Activated gamma-delta T cell treated with anti-CD3 and anti-CD28 coated beads, Interleukin-2, amount 50 U/mL, for 16 hours (primary cell): ENCODE data around the gene HHATL.

Source experiments
- DNase-seq: peaks from one replicate; pipeline ENCODE4 v3.0.0-alpha.2; 2020; ENCODE audit warnings: low read depth

Gene HHATL

DNA sequence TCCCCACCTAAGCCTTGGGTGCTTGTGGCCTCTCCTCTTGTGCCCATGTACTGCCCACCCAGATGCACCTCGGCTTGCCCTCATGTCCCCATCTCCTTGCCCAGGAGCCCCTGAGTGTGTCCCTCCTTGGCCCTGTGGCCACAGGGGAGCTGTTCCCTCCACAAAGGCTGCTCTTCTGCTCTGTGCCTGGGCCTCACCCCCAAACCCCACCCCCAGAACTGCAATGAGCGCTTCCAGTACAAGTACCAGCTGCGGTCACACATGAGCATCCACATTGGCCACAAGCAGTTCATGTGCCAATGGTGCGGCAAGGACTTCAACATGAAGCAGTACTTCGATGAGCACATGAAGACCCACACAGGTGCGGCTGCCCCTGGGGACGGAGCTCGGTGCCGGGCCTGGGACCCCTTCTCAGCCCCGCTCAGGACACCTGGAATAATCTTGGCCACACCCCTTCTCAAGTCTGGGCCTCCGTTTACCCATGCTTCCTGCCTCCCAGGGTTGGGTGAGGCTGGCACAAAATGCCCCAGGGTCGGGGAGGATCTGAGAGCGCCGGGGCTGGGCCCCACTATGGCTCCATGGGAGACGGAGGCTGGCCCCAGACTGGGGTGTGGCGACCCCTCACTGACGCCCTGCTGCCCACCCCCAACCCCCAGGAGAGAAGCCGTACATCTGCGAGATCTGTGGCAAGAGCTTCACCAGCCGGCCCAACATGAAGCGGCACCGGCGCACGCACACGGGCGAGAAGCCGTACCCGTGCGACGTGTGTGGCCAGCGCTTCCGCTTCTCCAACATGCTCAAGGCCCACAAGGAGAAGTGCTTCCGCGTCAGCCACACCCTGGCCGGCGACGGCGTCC lies 38.8 kb downstream of the HHATL start:
- DNase-seq, result no peak

DNA sequence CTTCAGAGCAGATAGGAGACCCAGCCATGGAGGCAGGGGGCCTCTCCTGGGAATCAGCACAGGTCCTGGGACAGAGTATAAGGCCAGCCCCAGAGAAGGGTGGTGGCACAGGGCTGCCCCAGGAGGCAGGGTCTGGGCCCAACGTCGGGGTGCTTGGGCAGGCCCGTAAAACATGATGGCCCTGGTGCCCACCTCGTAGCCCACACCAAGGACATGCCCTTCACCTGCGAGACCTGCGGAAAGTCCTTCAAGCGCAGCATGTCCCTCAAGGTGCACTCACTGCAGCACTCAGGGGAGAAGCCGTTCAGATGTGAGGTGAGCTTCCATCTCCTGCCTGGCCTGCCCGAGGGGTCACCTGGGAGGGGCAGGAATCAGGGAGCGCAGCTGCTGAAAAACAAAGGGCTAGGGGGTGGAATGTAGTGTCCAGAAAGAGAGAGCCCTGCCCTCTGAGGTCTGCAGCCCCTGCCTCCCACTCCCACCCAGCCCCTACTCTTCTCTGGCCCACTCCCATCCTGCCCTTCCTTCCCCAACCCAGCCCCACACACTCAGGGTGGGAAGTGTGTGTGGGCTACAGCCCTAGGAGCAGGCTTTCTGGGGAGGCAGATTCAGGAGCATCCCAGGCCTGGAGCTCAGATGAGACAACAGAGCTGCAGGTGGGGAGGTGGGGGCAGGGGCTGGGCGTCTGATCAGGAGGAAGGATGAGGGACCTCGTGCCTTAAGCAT lies 39.6 kb downstream of the HHATL start:
- no peak for DNase-seq

DNA sequence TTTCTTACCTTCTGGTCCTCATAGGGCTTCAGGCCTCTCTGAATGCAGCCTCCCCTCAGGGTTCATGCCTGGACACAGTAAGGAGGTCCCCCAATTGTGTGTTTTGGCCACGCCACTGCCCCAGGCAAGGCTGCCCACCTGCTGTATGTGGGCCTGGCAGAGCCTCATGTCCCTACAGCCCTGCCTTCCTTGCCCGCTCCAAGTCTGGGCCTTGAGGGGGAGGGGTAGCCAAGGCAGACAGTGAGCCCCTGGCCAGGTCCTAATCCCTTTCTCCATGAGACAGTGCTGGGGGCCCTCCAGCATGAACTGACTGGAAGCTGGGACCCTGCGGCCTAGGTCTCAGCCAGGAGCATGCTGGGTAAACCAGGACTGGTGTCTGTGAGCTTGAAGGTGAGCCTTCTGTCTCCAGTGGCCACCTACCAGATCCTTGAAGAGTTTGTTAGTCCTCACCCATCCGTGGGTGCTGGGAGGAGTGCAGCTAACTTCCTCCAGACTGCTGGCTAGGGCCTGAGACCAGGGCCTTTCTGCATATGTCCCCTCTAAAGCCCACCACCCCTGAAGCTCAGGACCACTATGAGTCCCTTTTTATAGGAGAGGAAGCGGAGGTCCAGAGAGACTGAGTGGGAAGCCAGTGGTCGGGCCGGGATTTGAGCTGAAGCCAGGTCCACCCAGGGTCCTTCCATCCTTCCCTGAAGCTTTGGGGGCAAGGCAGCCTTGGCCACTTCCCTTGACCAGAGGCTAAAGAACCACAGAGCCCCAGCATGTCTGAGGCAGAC lies 40.4 kb downstream of the HHATL start:
- no peak for DNase-seq

DNA sequence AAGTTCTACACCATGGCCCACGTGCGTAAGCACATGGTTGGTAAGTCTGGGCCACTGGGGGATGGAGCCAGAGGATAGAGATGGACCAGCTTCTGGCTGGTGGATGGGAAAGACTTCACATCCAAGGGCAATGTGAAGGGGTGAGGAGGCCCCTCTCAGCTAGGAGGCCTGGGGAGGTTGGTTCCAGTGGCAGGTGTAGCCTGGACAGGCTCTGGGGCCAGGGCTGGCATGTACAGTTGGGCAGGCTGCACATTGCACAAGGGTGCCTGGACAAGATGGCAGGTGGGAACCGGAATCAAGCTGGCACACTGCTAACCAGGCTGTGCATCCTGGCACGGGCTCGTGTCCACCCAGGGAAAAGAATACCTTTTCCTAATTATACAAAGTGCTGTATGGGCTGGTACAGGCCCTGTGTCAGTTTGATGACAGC lies 41.0 kb downstream of the HHATL start:
- DNase-seq, result no peak

DNA sequence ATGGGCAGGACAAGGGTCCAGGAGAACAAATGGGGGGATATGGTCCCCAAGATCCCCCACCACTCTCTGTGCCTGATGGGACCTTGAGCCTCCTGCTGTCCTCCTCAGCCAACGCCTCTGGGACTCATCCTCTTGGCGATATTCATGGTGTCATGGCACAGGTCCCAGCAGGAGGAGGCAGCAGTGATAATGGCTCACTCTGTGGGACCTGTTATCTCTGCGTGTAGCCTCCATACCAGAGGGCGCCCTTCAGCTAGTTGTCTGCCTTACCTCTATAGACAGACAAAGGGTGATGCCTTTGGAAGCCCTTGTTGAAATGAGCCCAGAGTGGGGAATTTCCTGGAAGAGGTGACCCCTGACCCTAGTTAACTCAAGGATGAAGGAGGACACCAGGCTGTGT lies 41.7 kb downstream of the HHATL start:
- DNase-seq, result no peak

DNA sequence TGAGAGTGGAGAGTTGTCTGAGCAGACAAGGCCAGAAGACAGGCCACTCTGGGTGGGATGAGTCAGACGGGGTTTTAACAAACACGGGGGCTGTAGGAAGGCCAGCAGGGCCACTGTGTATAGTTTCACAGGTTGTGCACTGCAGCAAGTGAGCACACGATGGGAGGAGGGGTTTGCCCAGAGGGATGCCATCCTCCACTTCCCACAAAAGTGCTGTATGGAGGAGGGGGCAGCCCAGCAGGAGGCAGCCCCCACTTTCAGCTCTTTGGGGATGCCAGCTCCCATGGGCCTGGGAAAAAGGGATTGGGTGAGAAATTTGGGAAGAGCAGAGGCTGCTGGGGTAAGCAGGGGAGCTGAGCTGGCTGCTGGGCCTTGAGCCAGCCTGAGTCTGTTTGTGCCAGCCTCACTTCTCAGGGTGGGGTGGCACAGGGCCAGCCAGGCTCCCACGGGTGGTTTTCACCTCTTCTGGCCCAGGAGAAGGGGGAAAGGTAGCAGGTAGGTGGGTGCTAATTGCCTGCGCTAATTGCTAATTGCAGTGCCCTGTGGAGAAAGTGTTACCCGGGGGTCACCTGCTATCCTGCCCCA lies 42.4 kb downstream of the HHATL start:
- DNase-seq, result no peak

DNA sequence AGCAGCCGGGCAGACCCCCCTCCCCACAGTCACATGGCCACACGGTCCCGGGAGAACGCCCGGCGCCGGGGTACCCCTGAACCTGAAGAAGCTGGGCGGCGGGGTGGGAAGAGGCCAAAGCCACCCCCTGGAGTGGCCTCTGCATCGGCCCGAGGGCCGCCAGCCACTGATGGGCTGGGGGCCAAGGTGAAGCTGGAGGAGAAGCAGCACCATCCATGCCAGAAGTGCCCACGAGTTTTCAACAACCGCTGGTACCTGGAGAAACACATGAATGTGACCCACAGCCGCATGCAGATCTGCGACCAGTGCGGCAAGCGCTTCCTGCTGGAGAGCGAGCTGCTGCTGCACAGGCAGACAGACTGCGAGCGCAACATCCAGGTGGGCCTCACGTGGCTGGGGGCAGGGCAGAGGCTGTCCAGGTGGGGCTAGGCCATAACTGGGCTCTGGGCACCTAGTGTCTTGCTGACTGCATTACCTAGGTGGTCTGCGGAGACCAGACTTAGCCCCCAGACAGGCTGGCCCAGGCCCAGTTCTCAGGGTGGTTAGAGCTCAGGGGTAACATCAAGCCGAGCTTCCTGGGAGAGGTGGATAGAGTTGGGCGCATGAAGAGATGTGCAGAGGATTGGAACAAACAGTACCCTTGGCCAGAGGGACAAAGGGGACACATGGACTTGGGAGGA lies 43.0 kb downstream of the HHATL start:
- no peak for DNase-seq

DNA sequence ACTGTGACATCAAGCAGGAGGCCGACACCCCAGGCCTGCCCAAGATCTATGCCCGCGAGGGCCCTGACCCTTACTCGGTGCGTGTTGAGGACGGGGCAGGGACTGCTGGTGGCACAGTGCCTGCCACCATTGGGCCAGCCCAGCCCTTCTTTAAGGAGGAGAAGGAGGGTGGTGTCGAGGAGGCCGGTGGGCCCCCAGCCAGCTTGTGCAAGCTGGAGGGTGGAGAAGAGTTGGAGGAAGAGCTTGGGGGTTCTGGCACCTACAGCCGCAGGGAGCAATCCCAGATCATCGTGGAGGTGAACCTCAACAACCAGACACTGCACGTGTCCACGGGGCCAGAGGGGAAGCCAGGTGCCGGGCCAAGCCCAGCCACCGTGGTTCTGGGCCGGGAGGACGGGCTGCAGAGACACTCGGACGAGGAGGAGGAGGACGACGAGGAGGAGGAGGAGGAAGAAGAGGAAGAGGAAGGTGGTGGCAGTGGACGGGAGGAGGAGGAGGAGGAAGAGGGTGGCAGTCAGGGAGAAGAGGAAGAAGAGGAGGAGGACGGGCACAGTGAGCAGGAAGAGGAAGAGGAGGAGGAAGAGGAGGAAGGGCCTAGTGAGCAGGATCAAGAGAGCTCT lies 43.7 kb downstream of the HHATL start:
- no peak for DNase-seq

DNA sequence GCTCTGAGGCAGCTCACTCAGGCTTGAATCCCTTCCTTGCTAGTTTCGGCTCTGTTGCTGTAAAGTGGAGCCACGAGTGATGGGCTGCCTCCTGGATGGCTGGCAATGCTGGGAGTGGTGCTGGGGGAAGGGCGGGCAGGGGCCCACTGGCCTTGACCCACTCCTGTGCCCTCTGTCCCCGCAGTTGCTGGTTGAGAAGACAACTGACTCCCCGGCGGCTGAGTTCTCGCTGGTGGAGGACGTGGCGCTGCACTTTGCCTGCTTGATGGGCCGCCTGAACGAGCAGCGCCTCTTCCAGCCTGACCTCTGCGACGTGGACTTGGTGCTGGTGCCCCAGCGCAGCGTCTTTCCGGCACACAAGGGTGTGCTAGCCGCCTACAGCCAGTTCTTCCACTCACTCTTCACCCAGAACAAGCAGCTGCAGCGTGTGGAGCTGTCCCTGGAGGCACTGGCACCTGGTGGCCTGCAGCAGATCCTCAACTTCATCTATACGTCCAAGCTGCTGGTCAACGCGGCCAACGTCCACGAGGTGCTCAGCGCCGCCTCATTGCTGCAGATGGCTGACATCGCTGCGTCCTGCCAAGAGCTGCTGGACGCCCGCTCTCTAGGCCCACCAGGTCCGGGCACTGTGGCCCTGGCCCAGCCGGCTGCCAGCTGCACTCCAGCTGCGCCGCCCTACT lies 44.4 kb downstream of the HHATL start:
- no peak for DNase-seq

DNA sequence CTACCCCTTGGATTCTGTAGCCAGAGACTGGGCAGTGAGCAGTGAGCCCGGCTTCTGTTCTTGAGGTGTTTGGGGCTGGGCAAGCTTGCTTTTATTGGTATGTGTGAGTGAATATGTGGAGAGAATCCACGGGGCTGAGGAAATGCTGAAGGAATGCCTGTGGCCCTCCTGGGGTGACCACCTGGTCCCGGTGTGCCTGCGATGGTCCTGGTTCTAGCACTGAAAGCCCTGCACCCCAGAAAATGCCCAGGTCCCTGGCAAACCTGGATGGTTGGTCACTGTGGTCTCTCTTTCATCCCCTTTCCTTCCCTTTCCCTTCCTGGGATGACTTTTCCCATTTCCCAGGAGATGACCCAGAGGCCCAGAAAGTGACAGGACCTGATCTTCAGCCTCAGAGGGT lies 44.9 kb downstream of the HHATL start:
- no peak for DNase-seq

DNA sequence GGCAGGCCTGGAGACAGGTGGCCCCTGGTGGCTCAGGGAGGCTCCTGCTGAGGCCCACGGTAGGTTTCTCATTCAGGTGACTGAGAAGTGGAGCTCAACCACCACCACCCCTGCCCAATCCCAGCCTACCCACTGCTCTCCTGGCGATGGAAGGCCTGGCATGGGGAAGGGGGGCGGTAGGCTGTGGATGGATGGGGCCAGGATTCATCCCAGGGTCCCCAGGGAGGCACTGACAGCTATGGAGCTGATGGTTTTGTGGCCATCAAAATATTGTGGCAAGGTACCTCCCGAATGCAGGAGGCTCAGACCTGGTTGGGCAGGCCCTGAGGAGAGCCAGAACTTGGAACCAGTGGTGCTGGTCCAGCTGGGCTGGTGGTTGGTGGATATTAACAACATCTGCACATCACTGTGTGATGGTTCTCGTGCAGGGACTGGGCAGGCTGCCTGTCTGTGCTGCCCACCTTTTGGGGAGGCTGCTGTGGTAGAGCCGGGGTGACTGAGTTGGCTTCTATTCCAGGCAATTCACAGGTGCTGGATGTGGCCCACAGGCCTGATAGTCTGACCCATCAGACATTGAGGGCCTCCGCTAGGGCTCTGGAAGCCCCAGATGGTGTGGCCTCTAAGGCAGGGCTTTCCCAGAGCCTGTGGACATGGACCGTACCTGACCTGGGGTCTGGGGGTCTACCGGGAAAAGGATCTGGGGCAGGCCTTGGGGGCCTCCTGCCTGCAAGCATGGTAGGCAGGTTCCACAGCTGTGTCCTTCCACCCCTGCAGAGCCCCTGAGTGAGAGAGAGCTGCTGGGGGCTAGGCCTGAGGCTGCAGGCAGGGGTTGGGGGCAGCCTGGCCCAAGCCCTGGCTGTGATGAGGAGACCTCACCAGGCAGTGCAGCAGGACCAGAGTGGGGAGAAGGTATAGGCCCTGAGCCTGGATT lies 45.7 kb downstream of the HHATL start:
- no peak for DNase-seq

DNA sequence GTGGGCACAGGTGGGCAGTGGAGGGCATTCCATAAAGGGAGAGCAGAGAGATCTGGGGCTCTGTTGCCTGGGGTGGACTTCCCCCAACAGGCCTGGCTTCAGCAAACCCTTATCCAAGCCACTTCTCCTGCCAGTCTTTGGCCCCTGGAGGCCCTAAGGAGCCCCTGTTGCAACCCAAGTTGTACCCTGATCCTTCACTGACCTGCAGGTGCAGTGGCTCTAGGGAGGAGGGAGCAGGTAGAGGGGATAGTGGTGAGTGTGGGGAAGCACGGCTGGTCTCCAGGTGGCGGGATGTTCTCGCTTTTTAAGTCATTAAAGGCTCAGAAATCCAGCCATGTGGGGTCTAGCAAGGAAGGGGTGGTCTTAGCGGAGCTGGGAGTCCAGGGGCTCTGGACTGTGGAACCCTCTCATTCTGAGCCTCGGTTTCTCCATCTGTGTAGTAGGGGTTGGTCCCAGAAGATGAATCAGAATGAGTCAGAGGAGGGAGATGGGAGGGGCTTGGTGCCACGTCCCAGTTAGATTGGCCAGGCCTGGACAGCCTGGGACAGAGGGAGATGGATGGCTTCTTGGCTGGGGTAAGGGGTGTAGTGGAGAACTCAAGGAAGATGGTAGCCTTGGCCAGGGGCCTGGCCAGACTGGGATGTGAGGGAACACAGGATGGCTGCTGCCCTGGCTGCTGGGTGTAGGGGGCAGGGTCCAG lies 46.5 kb downstream of the HHATL start:
- DNase-seq, result no peak

DNA sequence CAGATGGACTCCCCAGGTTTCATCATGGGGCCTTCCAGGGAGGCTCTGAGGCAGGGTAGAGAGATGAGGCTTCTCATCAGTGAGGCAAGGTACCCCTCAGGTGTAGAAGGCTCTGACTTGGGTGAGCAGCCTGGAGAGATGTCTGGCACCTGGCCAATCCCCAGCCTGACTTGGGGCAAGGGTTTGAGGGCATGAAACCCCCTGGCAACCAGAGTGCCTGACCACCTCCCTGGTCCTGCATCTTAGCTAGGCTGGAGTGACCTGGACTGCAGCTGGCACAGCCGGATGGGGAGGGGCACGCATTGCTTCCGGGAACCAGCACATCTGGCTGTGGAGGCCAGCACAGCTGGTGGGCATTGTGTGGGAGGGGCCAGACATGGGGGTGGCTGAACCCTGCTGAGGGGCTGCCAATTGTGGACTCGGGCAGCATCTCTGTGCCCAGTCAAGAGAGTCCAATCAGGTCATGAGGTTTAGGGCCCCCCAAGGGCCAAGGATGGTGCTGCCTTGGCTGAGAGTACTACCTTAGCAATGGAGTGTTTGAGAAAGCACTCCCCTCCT lies 47.2 kb downstream of the HHATL start:
- no peak for DNase-seq

DNA sequence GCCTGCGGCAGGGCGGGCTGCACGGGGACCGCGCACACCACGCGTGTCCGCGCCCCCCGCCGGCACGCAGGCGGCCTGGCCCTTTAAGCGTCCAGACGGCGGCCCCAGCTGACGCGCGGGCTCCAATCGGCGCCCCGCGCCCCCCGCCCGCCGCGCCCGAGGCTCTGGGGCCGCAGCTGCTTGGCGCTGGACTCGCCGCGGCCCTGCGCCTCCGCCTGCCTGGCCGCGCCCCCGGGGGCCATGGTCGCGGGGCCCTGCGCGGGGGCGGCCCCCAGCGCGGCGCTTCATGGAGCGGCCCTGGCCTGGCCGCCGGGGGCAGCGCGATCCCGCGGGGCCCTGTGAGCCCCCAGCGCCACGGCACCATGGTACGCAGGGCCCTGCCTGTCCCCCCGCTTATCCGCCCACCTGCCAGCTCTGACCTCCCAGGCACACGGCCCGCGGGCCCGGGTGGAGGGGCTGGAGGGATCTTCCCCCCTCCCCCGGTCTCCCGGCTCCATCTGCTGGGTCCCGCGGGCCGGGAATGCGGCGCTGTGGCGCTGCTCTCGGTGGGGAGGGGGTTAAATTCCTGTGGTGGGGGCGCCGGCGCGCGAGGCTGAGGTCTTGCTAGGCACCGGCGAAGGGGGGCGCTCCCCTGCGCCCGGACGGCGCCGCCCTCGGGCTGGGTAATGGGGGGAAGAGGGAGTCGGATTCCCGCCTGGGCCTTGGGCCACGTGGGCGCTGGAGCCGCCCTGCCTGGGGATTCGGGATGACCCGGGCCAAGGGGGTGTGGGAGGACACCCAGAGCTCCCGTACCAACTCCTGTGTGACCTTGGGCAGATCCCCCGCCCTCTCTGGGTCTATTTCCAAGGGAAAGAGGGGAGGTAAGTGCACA lies 48.0 kb downstream of the HHATL start:
- no peak for DNase-seq

DNA sequence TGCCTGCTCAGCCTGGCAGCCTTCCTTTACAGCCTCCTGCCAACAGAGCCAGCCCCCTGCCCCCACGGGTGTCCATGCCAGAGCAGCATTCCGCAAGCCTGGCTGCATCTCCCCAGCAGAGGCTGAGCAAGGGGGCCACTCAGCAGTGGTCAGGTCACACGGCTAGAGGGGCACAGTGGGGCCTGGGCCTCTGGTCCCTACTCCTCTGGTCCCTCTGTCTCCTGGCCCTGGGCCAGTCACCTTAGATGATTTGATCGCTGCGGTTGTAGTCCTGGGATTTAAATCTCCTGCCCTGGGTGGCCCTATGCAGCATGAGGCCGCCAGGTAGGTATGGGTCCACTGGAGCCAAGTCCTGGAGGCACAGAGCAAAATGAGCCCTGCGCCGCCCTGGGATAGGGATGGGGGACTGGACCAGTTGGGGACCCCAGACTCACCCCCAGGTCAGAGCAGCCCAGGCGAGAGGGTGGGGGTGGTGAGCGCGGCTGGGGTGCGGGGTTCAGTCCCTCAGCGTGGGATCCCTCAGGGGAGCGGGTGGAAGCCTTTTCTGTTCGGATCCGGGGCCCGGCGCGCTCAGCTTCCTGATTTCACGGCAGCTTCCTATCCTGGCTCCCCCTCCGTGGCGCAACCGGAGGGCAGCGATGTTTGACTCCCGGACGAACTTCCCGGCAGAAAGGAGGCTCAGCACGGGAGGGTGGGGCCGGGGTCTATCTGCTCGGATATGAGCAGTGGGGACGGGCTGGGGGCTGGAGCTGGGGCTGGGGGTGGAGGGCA lies 48.9 kb downstream of the HHATL start, which contains the start of gene ZBTB47:
Gene ZBTB47, plus strand, starts transcription at position 138 of the 771 bp plus-strand sequence. CDS start 4,659 bp downstream, outside the sequence.
- DNase-seq, result no peak

DNA sequence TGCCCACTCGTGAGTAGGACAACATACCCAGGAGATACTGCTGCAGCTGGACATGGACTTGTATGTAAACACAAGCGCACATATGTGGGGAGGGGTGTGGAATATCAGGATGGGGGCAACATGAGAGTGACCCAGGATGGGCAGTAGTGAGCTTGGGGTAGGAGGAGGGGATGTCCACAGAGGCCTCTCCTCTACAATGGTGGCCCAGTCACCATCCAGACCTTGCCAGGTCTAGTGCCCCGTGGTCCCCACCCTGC lies 49.4 kb downstream of the HHATL start:
- DNase-seq, result no peak
